NCI-H460 (cell line): ENCODE data around the gene LEMD1. TPM values are rescaled to one million over a fixed set of nuclear protein-coding genes. Genes with fewer than 3 reads are reported as not detected.
"Not testable (repeated sequence)": the region's sequence is repeated elsewhere in the genome, so short reads cannot be mapped to it uniquely, and the experiment has no call there.

Experiments used
- DNase-seq: peaks from one replicate; pipeline ENCODE4 v3.0.0-alpha.2; 2016; ENCODE audit warnings: low read depth; ENCODE audit errors: extremely low read depth
- total RNA-seq: library from RNA; depleted of rRNA; stranded (reverse); fragments of >200 nt; shearing (Covaris generic); gene quantifications from 2 replicates; pipeline ENCODE4 v1.2.3, GENCODE V29; 2014

The LEMD1 gene
- total RNA-seq, 1 experiment from 2014 or later: not detected

GRCh38 chr1:205382990-205383389, 38.9 kb downstream of the LEMD1 start:
- DNase-seq: not testable (repeated sequence)

DNA sequence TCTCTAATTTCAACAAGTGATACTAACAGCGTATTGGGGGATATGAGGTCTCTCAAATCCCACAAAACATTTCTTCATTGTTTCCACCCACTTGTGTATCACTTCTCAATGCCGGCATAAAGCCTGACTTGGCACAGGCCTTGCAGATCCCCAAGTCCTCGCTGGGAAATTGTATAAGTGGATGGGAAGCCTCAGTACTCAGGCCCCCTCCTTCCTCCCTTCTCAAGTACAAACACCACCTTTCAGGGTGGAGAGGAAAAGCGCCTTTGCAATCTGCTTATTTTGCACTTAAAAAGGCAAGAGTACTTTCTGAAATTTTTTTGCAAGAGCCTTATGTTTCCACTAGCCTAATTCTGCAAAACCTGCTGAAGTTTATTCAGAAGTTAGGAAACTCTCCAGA, 39.3 kb downstream of the LEMD1 start:
- DNase-seq: no peak

GRCh38 chr1:205381305-205381704, 40.6 kb downstream of the LEMD1 start:
- no peak for DNase-seq

DNA sequence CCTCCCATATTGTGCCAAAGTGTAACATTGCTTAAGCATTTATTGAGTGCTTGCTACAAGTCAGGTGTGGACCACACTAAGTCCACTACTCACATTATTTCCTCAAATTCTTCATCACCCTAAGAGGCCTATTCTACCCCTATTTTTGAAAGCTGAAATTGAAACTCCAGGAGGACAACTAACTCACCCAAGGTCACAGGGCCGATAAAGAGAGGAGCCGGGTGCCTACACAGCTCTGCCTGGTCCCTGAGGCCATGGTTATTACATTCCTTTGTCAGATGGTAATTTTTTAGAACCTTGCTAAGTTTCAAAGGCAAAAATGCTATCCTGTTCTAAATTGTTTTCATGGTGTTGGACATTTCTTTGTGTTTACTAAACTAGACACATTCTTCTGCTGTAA, 41.0 kb downstream of the LEMD1 start:
- no peak for DNase-seq

- no peak for DNase-seq
Measured at GRCh38 chr1:205379056-205379455, 42.8 kb downstream of the LEMD1 start.

DNA sequence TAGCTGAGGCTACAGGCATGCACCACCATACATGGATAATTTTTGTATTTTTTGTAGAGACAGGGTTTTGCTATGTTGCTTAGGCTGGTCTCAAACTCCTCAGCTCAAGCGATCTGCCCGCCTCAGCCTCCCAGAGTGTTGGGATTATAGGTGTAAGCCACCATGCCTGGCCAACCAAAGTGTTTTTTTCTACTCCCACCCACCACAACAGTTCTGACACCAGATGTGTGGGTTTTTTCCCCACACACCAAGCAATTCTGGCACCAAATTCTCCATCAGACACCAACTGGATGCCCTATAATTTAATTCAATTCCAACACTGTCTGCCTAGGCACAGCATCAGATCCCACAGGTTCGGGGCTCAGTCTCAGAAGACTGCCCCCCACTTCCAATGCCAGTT, 44.5 kb downstream of the LEMD1 start:
- DNase-seq: no peak

GRCh38 chr1:205376739-205377138, 45.1 kb downstream of the LEMD1 start:
- DNase-seq: no peak

- DNase-seq: peak; percentile 42
Measured at GRCh38 chr1:205375835-205376545, 45.9 kb downstream of the LEMD1 start.

GRCh38 chr1:205374210-205375078, 47.4 kb downstream of the LEMD1 start:
- no peak for DNase-seq

DNA sequence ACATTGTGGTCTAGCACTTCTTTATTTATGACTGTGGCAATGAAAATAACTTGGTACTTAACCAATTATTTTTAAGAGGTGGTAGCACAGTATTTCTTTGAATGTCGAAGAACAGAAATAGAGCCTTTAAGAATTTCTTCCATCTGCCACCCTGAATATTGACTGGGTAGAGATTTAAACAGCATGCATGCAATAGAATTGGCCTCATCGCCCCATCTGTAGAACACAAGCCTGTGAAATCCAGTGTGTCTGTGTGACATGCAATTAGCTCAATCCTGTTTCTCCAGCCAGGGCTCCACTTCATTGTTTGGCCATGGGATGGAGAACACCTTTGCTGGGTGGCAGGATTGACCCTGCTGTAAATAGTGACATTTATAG, 48.1 kb downstream of the LEMD1 start:
- no peak for DNase-seq

DNA sequence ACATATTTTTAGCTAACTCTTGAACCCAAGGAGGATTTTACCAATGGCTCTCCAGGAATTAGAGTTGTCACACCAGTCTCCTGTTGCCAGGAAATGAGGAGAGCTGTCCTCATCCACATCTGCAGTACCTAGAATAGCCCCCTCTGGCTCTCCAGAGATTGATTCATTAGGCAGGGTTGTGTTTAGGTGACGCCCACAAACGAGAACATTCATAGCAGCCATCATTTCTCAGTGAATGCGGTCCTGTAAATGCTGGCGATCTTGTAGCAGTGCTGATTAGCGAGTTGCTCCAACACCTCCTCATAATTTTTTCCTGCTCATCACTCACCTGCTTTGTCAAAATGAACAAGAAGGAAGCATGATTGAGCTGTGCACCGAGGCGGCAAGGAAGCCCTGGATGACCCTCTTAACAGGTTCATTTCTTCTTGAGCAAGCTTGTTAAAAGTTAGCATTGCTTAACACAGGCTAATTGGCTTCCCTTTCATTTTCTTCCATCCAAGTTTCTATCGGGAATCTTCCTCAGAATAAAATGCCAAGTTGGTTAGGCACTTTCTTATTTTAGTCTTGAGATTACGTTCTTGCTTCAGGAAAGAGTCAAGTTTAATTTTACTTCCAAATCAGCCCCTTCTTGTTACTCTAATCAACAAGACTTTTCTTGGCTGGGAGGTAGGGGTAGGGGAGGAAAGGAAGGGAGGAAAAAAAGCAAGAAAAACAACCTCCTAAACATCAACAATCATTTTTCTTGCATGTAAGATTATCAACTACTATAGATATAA, 48.6 kb downstream of the LEMD1 start:
- DNase-seq: no peak

DNA sequence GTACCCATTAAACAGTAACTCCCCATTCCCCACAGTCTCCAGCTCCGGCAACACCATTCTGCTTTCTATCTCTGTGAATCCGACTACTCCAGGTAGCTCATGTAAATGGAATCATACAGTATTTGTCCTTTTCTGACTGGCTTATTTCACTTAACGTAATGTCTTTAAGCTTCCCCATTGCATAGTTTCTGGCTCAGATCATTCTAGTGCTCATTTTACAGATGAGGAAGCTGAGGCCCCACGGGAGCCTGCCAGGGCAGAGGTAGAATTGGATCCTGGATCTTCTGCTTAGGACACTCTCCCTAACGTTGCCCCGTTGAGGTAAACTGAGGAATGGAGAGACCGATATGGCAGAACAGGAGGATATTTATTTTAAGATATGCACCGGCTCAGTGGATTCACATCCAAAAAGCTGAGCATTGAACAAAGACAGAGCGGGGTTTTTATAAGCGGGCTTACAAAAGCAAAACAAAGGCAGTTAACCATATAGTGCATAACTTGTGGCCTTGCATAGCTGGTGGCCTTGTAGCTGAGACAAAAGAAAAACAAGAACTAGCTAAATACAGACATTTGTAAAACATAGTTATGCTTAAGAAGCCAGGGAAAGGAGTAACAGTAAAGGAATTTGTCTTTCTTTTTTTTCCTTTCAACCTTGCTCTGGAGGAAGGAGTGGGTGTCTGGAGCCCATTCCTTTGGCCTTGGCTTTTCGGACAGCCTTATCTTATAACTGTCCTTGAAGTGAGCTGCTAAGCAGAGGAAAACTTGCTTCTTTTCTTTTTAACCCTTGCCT, 49.8 kb downstream of the LEMD1 start:
- DNase-seq: no peak

DNA sequence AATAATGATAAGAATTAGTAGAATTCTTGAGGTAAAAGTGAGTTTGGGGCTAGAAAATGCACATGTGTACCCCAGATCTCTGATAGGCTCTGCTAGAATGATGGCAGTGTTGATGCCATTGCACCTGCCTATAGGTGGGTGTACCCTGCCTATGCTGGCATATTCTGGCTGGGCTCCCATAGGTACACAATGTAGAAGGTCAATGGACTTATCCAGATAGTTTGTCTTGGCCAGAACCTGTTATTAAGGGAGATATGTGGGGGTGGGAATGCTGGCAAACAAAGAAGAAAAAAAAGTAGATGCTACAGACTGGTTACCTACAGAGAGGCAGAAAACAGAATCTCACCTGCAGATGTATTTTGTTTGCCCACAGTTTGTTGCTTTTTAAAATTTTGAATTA, 51.1 kb downstream of the LEMD1 start:
- DNase-seq: no peak

DNA sequence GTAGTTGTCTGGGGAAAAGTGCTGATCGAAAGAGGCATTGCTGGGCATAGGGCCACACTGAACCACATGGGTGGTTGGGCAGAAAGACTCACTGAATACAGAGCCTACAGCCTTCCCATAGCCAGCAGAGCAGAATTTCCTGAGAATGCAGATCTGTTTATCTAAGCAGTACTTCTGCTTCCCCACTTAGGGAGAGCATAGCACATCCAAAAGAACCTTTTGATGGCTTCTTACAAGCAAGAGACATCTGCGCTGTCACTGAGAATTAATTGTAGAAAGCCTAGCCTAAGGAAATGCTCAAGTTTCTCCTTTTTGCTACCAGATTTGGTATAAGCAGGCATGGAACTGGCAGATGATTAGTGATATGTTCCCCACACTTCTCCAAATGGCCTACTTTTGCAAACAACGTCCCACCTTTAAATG, 52.1 kb downstream of the LEMD1 start:
- DNase-seq: no peak

GRCh38 chr1:205368478-205368877, 53.4 kb downstream of the LEMD1 start:
- no peak for DNase-seq

GRCh38 chr1:205365945-205366463, 55.9 kb downstream of the LEMD1 start:
- DNase-seq: no peak

GRCh38 chr1:205365086-205365485, 56.8 kb downstream of the LEMD1 start:
- DNase-seq: not testable (repeated sequence)

DNA sequence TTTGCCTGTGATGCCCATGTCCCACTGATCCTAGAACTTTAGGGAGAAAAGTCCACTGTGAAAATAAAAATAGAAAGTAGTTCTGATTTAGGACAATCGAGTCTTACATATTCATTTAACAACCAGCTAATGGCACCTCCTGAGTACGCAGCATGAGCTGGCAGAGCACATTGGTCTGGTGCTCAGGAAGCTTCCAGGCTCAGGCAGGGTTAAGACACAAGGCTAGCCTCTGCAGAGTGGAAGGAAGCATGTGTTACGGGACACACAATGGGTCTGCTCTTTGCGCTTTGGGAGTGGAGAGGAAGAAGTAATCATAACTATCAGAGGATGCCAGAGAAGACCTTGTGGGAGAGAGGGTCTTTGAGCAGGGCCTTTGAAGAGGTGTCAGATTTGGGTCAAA, 61.0 kb downstream of the LEMD1 start:
- no peak for DNase-seq

DNA sequence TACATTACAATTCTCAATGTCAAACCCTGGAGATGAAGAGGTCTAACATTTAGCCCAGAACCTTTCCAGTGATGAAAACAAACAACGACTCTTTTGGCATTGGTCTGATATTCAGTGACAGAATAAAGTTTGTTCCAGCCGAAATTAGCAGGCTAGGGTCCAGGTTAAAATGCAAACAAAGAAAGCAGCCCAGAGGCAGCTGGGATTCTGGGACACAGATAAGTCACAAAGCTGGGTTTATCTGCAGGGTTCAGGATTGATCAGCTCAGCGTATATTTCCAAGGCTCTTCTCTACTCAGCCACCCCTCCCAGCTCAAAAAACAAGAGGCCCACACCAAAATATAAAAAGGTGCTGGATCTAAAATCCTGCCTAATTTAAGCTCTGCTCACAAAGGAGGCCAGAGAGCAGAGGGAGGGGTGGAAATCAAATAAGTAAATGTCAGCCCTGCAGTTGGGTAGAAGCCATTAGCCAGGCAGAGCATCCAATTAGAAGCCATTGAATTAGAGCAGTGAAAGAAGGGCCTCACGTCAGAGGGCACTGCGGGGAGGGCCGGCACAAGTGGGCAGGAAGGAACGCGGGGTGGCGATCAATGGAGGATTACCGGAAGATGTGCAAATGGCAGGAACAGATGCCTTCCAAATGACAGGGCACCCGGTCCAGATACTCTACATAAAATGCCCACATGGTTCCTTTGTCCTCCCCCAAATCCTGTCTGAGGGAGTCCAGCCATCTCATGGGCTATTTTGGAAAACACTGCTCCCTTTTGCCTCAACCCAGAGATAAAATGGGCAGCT, 61.9 kb downstream of the LEMD1 start:
- DNase-seq: no peak
